GM19193 (cell line): Measurements from ENCODE around the gene ZNF483.

Source experiments
- POLR2A ChIP-seq: IDR thresholded peaks from 4 replicates; pipeline ENCODE4 v1.6.1; 2011; ENCODE audit not compliant: insufficient read depth, insufficient read length; ENCODE audit errors: extremely low read depth

The ZNF483 gene

GRCh38 chr9:111525056-111525977 is at the start of gene ZNF483:
TSS of gene ZNF483 (plus strand) at chr9:111525179. CDS start at chr9:111527396, 2,217 bp downstream.
- no peak for TF ChIP-seq POLR2A

DNA sequence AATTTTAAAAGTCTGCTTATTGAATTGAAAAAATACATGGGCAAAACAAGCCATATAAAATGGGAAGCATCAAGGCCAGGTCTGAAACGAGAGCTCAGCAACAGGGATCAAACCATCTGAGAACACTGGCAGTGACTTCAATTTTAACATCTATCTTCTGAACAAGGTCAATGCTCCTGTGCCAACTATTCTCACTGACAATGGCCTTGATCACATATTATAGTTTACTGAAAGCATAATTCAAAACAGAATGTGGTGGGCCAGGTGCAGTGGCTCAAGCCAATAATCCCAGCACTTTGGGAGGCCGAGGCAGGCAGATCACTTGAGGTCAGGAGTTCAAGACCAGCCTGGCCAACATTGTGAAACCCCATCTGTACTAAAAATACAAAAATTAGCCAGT is 49.8 kb upstream of the ZNF483 start:
- no peak for TF ChIP-seq POLR2A

DNA sequence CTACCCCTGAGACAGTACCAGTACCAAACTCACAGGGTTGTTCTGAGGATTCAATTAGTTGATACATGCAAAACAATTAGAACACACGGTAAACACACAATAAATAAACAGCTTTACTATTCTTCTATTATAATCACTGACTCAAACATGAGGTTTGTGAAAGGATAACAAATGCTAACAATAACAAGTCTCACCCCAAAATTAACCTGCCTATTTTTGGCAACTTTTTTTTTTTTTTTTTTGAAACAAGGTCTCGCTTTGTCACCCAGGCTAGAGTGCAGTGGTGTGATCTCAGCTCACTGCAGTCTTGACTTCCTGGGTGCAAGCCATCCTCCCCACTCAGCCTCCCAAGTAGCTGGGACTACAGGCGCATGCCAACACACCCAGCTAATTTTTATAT is 47.3 kb upstream of the ZNF483 start:
- no peak for TF ChIP-seq POLR2A

GRCh38 chr9:111481885-111482636 is 42.9 kb upstream of the ZNF483 start:
- TF ChIP-seq POLR2A: no peak

DNA sequence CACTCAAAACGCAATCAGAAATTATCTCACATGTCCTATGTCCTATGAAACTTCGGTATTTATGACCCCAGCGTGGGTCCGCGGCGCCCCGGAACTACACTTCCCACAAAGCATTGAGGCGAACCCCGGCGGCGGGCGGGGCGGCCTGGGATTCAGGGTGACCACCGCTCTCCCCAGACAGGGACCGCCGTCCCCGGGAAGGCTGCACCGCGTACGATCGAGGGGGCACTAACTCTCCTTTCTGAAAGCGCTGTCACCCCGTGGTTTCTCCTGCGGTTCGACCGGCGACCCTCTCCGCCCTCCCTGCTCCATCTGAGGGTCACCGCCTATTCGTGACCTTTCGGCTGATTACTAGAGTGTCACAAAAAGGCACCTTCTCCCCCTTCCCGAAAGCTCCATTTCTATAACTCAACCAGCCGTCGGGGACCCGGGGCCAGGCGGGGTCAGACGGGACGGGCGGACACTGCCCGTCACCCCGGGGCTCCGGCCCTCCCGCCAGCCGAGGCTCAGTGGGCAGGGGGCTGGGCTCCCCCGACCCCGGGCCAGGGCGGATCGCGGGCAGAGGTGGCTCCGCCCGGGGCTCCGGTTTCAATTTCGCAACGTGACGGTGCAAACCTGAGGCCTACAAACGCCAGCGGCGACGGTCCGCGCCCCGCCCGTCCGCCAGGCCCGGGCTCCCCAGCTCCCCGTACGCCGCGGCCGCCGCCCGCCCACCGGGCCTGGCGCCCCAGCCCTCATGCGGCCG is 42.1 kb upstream of the ZNF483 start:
- TF ChIP-seq POLR2A: peak; percentile 67

DNA sequence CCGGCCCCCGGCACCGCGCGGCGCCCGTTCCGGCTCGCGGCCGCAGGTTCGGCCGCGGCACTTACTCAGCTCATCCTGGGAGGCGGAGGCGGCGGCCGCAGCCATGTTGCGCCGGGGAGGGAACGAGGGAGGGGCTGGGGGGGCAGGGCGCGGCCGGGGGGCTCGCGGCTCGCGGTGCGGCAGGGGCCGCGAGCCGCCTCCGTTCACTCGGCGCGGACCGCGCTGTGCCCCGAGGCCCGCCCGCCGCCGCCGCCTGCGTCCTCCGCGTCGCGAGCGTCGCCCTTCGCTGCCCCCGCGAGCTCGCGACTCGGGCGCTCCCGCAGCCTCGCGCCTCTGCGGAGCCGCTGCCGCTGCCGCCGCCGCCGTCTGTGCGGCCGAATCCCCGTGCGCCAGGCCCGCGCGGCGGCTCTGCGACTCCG is 41.5 kb upstream of the ZNF483 start:
- no peak for TF ChIP-seq POLR2A

DNA sequence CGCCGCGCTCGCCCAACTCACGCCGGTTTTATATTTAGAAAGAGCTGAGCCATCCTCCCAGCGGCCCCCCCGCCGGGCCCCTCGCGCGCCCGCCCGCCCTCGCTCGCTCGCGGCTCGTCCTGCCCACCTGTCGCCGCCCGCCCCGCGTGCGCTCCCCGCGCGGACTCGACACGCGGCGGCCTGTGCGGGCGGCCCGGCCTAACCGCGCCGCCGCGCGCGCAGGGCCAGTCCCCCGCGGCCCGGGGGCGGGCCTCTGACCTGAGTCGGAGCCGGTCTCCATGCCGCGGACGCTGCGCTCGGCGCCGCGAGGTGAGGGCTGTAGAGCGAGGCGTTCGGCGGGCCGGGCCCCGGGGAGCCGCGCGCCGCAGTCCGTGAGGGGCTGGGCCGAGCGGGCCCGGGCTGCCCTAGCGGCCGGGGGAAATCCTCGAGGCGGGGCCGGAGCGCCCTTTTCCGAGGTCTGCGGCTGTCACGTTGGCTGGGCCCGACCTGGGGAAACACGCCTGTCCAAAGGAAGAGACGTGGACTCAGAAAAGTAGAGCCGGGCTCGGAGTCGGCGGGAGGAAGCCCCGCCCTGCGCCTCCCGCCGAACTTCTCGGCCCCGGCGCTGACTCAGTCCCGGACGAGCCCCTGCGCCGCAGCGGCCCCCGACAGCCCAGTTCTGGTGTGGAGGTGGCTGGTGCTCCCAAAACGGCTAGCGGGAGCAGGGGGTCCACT is 41.0 kb upstream of the ZNF483 start, which contains the start of gene ECPAS:
ECPAS (minus strand) TSS at position 526 of the 714 bp plus-strand sequence. CDS start 11,465 bp downstream, outside the sequence.
- peak; percentile 54 for TF ChIP-seq POLR2A

DNA sequence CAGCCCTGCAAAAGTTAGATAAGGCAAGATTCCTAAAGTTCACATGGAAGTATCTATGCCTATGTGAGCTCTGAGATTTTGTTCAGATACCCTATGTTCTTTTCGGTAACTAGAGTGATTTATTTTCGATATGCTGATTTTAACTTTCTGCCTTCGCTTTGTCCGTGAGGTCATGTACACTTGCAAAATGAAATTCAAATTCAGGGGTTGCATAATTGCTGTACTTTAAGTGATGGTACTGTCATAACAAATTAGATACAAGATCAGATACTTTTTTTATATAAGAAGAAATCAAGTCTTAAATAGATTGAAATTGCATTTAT is 40.4 kb upstream of the ZNF483 start:
- no peak for TF ChIP-seq POLR2A

DNA sequence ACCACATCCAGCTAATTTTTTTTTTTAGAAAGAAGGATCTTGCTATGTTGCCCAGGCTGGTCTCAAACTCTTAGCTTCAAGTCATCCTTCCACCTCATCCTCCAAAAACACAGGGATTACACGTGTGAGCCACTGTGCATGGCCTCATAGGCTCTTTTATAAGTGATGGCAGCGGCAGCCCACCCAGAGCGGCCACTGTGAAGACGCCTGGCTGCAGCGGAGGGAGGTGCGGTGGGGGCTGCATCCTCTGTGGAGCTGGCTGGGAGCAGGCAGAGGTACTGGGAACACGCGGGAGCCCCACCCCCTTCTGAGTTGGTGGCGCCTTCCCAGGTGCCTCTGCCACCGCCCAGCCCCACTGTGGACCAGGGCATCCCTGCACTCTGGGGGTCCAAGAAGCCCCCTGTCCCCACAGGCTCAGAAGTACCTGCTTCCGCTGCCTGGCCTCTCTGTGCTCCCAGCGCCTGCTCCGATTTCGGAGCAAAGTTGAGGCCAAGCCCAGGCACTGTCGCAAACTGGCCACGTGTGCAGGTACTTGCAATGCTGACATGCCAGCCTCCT is 23.9 kb upstream of the ZNF483 start:
- TF ChIP-seq POLR2A: no peak

DNA sequence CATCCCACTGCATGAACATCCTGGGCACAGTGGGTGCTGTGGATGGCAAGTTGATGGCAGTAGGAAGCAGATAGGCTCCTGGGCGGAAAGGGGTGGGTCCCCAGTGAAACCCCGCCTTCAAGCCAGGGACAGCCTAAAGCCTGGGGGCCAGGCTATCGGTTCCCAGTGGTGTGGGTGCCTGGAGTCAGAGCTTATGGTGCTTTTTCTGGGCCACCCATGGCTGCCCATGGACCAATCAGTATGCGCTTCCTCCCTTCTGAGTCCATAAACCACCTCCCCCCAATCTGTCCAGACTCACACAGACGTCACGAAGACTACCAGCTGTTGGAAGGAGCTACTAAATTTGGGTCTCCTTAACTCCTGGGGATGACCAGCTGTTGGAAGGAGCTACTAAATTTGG is 23.3 kb upstream of the ZNF483 start:
- TF ChIP-seq POLR2A: no peak

GRCh38 chr9:111502506-111502905 is 22.5 kb upstream of the ZNF483 start:
- TF ChIP-seq POLR2A: no peak

- TF ChIP-seq POLR2A: no peak
Observed at GRCh38 chr9:111514967-111515366, 10.0 kb upstream of the ZNF483 start.

- no peak for TF ChIP-seq POLR2A
Observed at GRCh38 chr9:111516061-111516465, 8.9 kb upstream of the ZNF483 start.

GRCh38 chr9:111524731-111525055 is 286 bp upstream of the ZNF483 start:
- TF ChIP-seq POLR2A: no peak
